GM13977 (cell line): ENCODE data around the gene SCAPER.
"Not testable (repeated sequence)": the region's sequence is repeated elsewhere in the genome, so short reads cannot be mapped to it uniquely, and the experiment has no call there.

ENCODE experiments used
- DNase-seq: peaks from one replicate; pipeline ENCODE4 v3.0.0; 2012; ENCODE audit warnings: low spot score
- in situ Hi-C: fragments of 300-500 bp; cut with MboI; formaldehyde crosslinking; loops from one replicate; pipeline ENCODE4 v1.12.0; 2022; ENCODE audit warnings: low sequenced_read_pairs, low pct_unique_long_range_greater_than_20kb, mixed read lengths, inconsistent platforms; ENCODE audit not compliant: unreplicated experiment
- TF ChIP-seq, protein P1 (sequence below): IDR thresholded peaks from 2 replicates; pipeline ENCODE4 v1.5.1; 2012; ENCODE audit warnings: mild to moderate bottlenecking, control low read depth; ENCODE audit not compliant: insufficient read depth; ENCODE audit errors: extremely low read depth, missing control alignments

The SCAPER gene

GRCh38 chr15:76517910-76518309 lies 387.2 kb downstream of the SCAPER start:
- TF ChIP-seq, protein P1, sequence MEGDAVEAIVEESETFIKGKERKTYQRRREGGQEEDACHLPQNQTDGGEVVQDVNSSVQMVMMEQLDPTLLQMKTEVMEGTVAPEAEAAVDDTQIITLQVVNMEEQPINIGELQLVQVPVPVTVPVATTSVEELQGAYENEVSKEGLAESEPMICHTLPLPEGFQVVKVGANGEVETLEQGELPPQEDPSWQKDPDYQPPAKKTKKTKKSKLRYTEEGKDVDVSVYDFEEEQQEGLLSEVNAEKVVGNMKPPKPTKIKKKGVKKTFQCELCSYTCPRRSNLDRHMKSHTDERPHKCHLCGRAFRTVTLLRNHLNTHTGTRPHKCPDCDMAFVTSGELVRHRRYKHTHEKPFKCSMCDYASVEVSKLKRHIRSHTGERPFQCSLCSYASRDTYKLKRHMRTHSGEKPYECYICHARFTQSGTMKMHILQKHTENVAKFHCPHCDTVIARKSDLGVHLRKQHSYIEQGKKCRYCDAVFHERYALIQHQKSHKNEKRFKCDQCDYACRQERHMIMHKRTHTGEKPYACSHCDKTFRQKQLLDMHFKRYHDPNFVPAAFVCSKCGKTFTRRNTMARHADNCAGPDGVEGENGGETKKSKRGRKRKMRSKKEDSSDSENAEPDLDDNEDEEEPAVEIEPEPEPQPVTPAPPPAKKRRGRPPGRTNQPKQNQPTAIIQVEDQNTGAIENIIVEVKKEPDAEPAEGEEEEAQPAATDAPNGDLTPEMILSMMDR: no peak
- in situ Hi-C loops: no loop called here
- DNase-seq: no peak

DNA sequence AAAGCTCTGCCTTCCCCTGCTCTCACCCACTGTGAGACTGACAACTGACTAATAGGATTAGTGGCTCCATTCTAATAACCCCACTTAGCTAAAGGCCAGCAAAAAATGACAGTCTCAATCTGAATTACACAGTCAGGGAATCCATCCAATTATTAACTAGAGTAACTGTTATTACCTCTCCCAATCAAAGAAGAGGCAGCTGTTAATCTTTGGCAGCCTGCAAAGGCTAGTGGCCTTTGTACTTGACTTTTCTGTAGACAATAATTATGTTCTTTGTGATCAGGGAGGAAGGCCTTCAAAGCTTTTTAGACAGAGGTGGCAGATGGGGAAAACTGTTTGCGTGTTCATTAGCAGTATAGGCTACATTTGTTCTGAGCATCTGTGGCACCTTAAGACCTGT lies 390.9 kb downstream of the SCAPER start:
- TF ChIP-seq, protein P1: no peak
- in situ Hi-C loops: no loop called here
- no peak for DNase-seq

DNA sequence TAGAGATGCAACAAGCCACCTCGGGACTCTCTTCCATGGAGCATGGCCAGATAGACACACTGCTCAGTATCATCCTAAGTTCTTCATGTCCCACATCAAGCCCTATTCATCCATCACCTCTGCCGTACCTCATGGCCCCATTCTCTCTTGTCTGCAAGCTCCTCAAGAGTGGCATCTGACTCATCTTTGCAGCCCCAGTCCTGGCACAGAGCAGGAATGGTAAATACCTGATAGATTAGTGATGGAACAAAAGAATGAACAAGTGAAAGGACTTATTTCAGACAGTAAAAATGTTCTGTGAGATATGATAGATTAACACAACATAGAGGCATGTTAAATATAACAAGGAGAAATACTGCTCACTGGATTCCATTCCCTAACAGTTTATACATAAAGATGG lies 392.2 kb downstream of the SCAPER start:
- TF ChIP-seq, protein P1: no peak
- in situ Hi-C loops: no loop called here
- DNase-seq: no peak

DNA sequence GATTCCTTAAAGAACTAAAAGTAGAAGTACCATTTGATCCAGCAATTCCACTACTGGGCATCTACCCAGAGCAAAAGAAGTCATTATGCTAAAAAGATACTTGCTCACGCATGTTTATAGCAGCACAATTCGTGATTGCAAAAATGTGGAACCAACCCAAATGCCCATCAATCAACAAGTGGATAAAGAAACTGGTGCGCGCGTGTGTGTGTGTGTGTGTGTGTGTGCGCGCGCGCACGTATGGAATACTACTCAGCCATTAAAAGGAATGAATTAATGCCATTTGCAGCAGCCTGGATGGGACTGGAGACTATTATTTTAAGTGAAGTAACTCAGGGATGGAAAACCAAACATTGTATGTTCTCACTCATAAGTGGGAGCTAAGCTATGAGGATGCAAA lies 394.5 kb downstream of the SCAPER start:
- DNase-seq, in situ Hi-C loops: not testable (repeated sequence)

DNA sequence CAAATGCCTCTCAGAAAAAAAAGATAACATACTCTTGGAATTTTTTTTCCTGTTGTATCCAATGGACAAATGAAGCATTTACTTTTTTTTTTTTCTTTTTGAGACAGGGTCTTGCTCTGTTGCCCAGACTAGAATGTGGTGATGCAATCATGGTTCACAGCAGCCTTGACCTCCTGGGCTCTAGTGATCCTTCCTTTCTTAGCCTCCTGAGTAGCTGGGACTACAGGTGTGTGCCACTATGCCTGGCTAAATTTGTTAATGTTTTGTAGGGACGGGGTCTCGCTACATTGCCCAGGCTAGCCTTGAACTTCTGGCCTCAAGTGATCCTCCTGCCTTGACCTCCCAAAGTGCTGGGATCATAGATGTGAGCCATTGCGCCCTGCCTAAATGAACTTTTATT lies 401.3 kb downstream of the SCAPER start:
- DNase-seq: no peak
- TF ChIP-seq, protein P1: no peak
- in situ Hi-C loops: no loop called here

DNA sequence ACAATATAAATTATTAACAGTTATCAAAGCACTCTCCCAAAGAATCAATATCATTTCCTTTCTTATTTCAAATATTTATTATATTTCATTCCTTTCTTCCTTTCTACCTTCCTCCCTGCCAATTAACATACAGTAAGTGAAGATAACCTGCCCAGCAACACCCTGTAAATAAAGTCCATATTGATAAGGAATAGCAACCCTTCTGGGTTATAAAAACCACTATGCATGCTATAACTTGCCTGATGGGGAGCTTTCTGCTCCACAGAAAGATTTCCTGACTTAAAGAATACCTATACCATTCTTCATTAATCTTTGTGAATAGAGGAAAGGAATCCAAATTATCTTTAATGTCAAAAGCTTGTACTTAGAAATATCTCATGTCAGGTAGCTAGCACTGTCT lies 402.0 kb downstream of the SCAPER start:
- TF ChIP-seq, protein P1: no peak
- no peak for DNase-seq
- in situ Hi-C loops: no loop called here

DNA sequence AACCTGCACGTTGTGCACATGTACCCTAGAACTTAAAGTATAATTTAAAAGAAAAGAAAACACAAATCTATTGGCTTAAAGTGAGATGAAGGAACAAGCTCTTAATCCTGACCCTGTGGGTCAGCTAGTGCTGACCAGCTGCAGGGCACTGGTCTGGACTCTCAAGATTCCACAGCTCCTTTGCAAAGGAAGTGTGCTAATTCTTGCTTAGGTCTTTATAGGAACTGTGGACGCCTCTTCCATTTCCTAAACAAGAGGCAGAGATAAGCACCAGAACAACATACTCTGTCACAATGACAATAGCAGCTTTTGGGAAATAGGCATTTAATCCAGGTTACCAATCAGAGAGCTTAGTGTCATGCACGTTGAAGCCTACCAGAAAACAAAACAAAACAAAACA lies 402.5 kb downstream of the SCAPER start:
- DNase-seq: no peak
- in situ Hi-C loops: no loop called here
- TF ChIP-seq, protein P1: no peak

- DNase-seq, in situ Hi-C loops: not testable (repeated sequence)
These were observed 403.0 kb downstream of the SCAPER start for GRCh38 chr15:76502185-76502584.
